Measurements from ENCODE around the gene ZSCAN5C.
"Not testable (repeated sequence)": the region's sequence is repeated elsewhere in the genome, so short reads cannot be mapped to it uniquely, and the experiment has no call there.

The ZSCAN5C gene, protein sequence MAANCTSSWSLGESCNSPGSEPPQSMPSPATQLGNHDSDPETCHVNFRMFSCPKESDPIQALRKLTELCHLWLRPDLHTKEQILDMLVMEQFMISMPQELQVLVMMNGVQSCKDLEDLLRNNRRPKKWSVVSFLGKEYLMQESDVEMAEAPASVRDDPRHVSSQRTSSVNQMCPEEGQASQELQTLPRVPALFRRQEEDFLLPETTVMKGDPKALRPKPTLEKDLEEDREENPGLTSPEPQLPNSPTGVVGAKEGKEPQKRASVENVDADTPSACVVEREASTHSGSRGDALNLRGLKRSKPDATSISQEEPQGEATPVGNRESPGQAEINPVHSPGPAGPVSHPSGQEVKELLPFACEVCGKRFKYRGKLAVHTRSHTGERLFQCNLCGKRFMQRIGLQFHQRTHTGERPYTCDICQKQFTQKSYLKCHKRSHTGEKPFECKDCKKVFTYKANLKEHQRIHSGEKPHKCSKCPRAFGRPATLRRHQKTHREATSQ

GRCh38 chr19:56201973-56202372, at the start of gene ZSCAN5C:
TSS of gene ZSCAN5C (plus strand) at chr19:56202273. CDS start at chr19:56205914, 3,641 bp downstream.
- DNase-seq (ENCODE audit: low read depth): no peak

GRCh38 chr19:56152644-56153043, 49.4 kb upstream of the ZSCAN5C start:
- DNase-seq (ENCODE audit: low read depth): no peak

DNA sequence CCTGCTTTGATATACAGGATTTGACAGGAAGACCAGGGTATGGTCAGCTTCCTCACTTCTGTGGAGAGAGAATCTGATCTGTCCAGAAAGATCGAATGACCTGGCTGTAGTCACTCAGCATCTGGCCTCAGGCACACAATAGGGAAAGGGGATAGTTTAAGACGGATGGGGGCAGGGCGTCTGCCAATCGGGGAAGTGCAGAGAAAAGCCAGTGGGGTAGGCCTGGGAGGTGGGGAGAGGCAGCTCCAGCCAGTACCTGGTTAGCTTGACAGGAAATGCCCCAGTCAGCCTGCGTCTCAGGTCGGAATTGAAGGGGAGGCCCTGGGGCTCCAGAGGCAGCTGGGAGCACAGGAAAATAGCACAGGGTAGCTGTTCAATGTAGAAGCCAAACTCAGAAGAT, 48.6 kb upstream of the ZSCAN5C start:
- no peak for DNase-seq (ENCODE audit: low read depth)

- DNase-seq (ENCODE audit: low read depth): no peak
Observed at GRCh38 chr19:56155124-56155687, 46.9 kb upstream of the ZSCAN5C start.

DNA sequence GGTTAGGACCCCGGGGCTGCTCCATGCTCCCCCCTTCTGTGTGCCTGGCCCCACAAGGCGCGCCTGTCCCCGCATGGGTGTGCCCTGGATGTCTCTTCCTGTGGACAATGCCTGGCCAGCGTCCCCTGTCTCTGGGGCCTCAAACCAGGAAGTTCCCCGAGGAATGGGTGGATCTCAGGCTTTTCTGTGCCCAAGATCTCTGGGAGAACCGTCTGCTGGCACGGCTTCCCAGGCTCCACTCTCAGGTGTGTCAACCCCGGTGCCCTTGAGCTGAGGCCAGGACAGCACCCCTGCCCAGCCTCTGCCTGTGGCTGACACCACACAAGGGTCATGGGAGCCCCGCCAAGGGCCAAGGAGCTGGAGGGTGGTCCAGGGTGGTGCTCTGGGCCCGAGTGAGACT, 45.3 kb upstream of the ZSCAN5C start:
- no peak for DNase-seq (ENCODE audit: low read depth)

- no peak for DNase-seq (ENCODE audit: low read depth)
Observed at GRCh38 chr19:56158170-56158757, 43.8 kb upstream of the ZSCAN5C start.

DNA sequence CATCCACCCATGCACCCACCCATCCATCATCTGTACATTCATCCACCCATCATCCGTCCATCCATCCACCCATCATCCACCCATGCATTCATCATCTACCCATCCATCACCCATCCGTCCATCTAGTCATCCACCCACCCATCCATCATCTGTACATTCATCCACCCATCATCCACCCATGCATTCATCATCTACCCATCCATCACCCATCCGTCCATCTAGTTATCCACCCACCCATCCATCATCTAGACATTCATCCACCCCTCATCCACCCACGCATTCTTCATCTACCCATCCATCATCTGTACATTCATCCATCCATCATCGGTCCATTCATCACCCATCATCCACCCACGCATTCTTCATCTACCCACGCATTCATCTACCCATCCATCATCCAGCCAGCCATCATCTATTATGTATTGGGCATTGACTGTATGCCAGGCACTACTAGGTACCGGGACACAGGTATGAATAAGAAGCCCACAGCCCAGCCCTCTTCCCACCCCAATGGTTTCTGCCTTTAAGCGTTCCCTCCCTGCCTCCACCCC, 43.0 kb upstream of the ZSCAN5C start:
- DNase-seq (ENCODE audit: low read depth): no peak

DNA sequence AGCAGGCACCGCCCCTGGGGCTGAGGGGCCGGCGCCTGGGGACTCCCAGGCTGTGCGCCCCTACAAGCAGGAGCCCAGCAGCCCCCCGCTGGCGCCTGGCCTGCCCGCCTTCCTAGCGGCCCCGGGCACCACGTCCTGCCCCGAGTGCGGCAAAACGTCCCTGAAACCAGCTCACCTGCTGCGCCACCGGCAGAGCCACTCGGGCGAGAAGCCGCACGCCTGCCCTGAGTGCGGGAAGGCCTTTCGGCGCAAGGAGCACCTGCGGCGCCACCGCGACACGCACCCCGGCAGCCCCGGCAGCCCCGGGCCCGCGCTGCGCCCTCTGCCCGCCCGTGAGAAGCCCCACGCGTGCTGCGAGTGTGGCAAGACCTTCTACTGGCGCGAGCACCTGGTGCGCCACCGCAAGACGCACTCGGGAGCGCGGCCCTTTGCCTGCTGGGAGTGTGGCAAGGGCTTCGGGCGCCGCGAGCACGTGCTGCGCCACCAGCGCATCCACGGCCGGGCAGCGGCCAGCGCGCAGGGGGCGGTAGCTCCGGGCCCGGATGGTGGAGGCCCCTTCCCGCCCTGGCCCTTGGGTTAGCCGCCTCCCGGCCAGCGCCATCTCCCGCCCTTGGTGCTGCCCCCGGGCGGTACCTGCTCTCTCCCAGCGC, 42.3 kb upstream of the ZSCAN5C start:
- no peak for DNase-seq (ENCODE audit: low read depth)

DNA sequence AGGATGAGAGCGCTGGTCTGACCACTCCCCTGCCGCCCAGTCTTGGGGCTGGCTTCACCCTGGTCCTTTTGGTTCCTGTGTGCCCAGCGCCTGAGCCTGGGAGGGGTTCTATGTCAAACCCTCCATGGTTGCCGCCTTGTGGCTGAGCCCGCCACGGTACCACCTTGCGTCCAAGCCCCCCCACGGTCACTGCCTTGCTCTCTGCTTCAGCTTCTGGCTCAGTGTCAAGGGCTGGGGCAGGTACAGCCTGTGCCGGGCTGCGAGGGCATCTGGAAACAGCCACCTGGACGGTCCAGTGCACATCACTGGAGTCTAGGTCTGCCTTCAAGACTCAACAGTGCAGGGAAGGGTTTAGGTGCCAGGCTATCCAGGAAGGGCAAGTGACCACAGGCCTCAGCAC, 40.5 kb upstream of the ZSCAN5C start:
- no peak for DNase-seq (ENCODE audit: low read depth)

GRCh38 chr19:56162258-56162657, 39.8 kb upstream of the ZSCAN5C start:
- DNase-seq (ENCODE audit: low read depth): no peak

- DNase-seq (ENCODE audit: low read depth): no peak
Observed at GRCh38 chr19:56163097-56163496, 39.0 kb upstream of the ZSCAN5C start.

- no peak for DNase-seq (ENCODE audit: low read depth)
Observed at GRCh38 chr19:56167064-56167578, 35.0 kb upstream of the ZSCAN5C start.

DNA sequence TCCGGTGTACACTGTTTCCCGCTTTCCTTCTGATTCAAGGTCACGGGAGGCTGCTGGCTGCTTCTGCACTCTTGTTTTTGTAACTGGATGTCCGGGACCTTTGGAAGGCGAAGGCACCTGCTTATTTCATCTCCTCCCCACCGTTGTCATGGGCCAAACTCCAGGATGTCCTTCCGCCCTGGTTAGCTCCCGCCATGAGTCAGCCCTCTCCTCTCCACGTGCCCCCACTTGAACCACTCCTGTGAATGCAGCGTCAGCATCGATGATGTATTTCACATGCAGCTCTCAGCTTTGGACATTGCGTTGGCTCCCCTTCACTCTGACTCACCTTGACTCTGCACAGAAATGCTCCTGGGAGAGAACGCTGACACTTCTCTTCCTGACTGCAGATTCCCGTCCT, 31.8 kb upstream of the ZSCAN5C start:
- no peak for DNase-seq (ENCODE audit: low read depth)

DNA sequence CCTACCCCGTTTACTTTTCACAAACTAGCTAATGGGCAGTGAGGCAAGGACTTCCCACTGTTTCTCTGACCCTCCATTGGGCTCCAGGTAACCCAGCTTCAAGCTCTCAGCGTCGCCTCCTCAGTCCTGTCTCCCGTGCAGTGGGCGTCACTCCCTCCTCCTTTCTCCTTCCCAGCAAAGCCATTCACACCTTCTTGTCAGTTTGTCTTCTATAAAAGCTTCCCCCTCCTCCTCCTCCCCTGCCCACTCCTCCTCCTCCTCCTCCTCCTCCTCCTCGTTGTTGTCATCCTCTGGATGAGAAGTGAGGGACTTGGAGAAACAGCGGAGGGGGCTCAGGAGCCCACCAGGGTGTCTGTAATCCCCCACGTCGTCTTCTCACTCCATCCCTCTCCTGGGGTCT, 28.0 kb upstream of the ZSCAN5C start:
- DNase-seq (ENCODE audit: low read depth): no peak

DNA sequence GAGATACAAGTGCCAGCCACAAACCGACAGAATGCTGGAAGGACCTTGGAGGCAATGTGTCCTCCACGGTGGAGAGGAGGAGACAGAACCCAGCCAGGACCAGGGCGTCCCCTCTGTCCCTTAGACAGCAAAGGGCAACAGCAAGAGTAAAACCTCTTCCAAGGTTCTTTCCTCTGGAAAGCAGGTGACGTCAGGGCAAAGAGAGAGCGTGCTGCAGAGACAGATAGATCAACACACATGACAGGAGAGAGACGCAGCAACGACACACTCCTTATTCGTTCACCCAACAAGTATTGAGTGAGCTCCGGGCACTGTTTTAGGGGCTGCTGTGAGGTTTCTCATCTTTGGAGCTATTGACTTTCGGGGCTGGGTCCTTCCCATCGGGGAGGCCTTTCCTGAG, 27.5 kb upstream of the ZSCAN5C start:
- no peak for DNase-seq (ENCODE audit: low read depth)

- not testable (repeated sequence) for DNase-seq (ENCODE audit: low read depth)
Observed at GRCh38 chr19:56175861-56176307, 26.2 kb upstream of the ZSCAN5C start, which contains the start of gene GALP. TSS of gene GALP (plus strand) at chr19:56176008. CDS start at chr19:56177109, 1,101 bp downstream.

DNA sequence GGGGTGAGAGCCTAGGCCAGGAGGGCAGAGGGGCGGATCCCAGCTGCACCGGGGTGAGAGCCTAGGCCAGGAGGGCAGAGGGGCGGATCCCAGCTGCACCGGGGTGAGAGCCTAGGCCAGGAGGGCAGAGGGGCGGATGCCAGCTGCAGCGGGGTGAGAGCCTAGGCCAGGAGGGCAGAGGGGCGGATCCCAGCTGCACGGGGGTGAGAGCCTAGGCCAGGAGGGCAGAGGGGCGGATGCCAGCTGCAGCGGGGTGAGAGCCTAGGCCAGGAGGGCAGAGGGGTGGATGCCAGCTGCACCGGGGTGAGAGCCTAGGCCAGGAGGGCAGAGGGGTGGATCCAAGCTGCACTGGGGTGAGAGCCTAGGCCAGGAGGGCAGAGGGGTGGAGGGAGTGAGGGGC, 25.8 kb upstream of the ZSCAN5C start:
- not testable (repeated sequence) for DNase-seq (ENCODE audit: low read depth)

- no peak for DNase-seq (ENCODE audit: low read depth)
Observed at GRCh38 chr19:56176881-56177280, 25.2 kb upstream of the ZSCAN5C start.

- no peak for DNase-seq (ENCODE audit: low read depth)
Observed at GRCh38 chr19:56177564-56178243, 24.4 kb upstream of the ZSCAN5C start.

DNA sequence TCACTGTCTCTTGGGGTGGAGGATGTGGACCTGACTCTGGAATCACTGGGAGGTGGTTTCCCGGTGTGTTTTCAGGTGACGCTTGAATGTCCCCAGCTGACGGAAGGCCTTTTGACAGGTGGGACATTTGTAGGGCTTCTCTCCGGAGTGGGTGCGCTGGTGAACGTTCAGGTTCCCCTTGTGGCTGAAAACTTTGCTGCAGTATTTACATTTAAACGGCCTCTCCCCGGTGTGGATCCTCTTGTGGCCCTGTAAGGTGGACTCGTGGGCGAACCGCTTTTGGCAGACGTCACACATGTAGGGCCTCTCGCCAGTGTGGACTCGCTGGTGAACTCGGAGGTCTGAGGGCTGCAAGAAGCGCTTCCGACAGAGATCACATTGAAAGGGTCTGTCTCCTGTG, 12.3 kb upstream of the ZSCAN5C start:
- DNase-seq (ENCODE audit: low read depth): no peak

DNA sequence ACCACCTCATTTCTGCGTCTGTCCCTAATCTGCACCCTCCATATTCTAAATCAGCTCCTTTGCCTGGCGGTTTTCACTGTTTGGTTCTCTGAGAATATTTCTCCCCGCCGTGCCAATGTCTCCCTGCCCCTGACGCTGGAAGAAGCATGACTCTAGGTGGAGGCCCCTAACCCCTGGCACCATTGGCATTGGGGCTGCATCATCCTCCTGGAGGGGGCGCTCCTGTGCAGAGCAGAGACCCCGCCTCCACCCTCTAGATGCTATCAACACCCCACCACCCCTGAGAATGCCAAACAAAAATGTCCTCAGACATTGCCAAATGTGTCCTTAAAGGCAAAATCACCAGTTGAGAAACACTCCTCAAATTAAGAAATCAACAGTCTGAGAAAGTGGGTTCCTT, 11.0 kb upstream of the ZSCAN5C start:
- DNase-seq (ENCODE audit: low read depth): no peak
